ENCODE results near the gene RXFP4.

Gene RXFP4

GRCh38 chr1:155961937-155962336 lies 20.5 kb downstream of the RXFP4 start:
- TF ChIP-seq ZNF274 (IDR thresholded peaks at IDR 0.05; ENCODE audit: low read depth, low read length), result no peak
- TF ChIP-seq SUZ12 (IDR thresholded peaks at IDR 0.05; ENCODE audit: extremely low read depth, insufficient read depth, insufficient read length), result no peak
- no peak for TF ChIP-seq YY1 (IDR thresholded peaks at IDR 0.05; ENCODE audit: insufficient read depth, insufficient read length)
- no peak overlapping the region for H3K4me3 ChIP-seq (ENCODE audit: insufficient read length, low read depth)
- no peaks in the 10 kb centered on the region for H3K27me3 ChIP-seq (ENCODE audit: insufficient read depth, insufficient read length)
- H3K9me3 ChIP-seq (ENCODE audit: insufficient read depth, low read length), result no peaks in the 10 kb centered on the region
- DNase-seq (ENCODE audit: low read depth, low spot score), result no peak
- H3K36me3 ChIP-seq (ENCODE audit: insufficient read depth, insufficient read length, low read length), result peaks cover 90% of the 10 kb centered on the region
- H3K4me1 ChIP-seq (ENCODE audit: insufficient read depth, insufficient read length), result peaks cover 16% of the 10 kb centered on the region
- no peak overlapping the region for H3K9ac ChIP-seq (ENCODE audit: insufficient read length, low read depth)

GRCh38 chr1:155962599-155963211 lies 21.3 kb downstream of the RXFP4 start:
- peaks cover 90% of the 10 kb centered on the region for H3K36me3 ChIP-seq (ENCODE audit: insufficient read depth, insufficient read length, low read length)
- no peaks in the 10 kb centered on the region for H3K27me3 ChIP-seq (ENCODE audit: insufficient read depth, insufficient read length)
- H3K4me1 ChIP-seq (ENCODE audit: insufficient read depth, insufficient read length), result peaks cover 20% of the 10 kb centered on the region
- DNase-seq (ENCODE audit: low read depth, low spot score), result no peak
- no peaks in the 10 kb centered on the region for H3K9me3 ChIP-seq (ENCODE audit: insufficient read depth, low read length)
- H3K9ac ChIP-seq (ENCODE audit: insufficient read length, low read depth), result no peak overlapping the region
- no peak overlapping the region for H3K4me3 ChIP-seq (ENCODE audit: insufficient read length, low read depth)
- no peak for TF ChIP-seq ZNF274 (IDR thresholded peaks at IDR 0.05; ENCODE audit: low read depth, low read length)
- no peak for TF ChIP-seq SUZ12 (IDR thresholded peaks at IDR 0.05; ENCODE audit: extremely low read depth, insufficient read depth, insufficient read length)
- TF ChIP-seq YY1 (IDR thresholded peaks at IDR 0.05; ENCODE audit: insufficient read depth, insufficient read length), result no peak

- H3K36me3 ChIP-seq (ENCODE audit: insufficient read depth, insufficient read length, low read length), result peaks cover 91% of the 10 kb centered on the region
- peaks cover 30% of the 10 kb centered on the region for H3K4me1 ChIP-seq (ENCODE audit: insufficient read depth, insufficient read length)
Observed at GRCh38 chr1:155964193-155964592, 22.8 kb downstream of the RXFP4 start.

GRCh38 chr1:155966135-155966534 lies 24.7 kb downstream of the RXFP4 start:
- Histone ChIP-seq H3K4me3 (ENCODE audit: insufficient read length, low read depth) (no peak overlapping the region), H3K9me3 (ENCODE audit: insufficient read depth, low read length) (no peaks in the 10 kb centered on the region), H3K36me3 (ENCODE audit: insufficient read depth, insufficient read length, low read length) (peaks cover 84% of the 10 kb centered on the region), H3K4me1 (ENCODE audit: insufficient read depth, insufficient read length) (peaks cover 48% of the 10 kb centered on the region), H3K9ac (ENCODE audit: insufficient read length, low read depth) (no peak overlapping the region), H3K27me3 (ENCODE audit: insufficient read depth, insufficient read length) (no peaks in the 10 kb centered on the region)
- DNase-seq (ENCODE audit: low read depth, low spot score), result no peak
- TF ChIP-seq SUZ12 (IDR thresholded peaks at IDR 0.05; ENCODE audit: extremely low read depth, insufficient read depth, insufficient read length), result no peak
- TF ChIP-seq YY1 (IDR thresholded peaks at IDR 0.05; ENCODE audit: insufficient read depth, insufficient read length), result no peak
- TF ChIP-seq ZNF274 (IDR thresholded peaks at IDR 0.05; ENCODE audit: low read depth, low read length), result no peak

More at GRCh38 chr1:155964193-155964592, 22.8 kb downstream of the RXFP4 start:
- TF ChIP-seq ZNF274 (IDR thresholded peaks at IDR 0.05; ENCODE audit: low read depth, low read length) (no peak), YY1 (IDR thresholded peaks at IDR 0.05; ENCODE audit: insufficient read depth, insufficient read length) (no peak)
- no peak for DNase-seq (ENCODE audit: low read depth, low spot score)
- Histone ChIP-seq H3K9me3 (ENCODE audit: insufficient read depth, low read length) (no peaks in the 10 kb centered on the region), H3K9ac (ENCODE audit: insufficient read length, low read depth) (no peak overlapping the region), H3K4me3 (ENCODE audit: insufficient read length, low read depth) (no peak overlapping the region), H3K27me3 (ENCODE audit: insufficient read depth, insufficient read length) (no peaks in the 10 kb centered on the region)

GRCh38 chr1:155966750-155967149 lies 25.3 kb downstream of the RXFP4 start:
- Histone ChIP-seq H3K9me3 (ENCODE audit: insufficient read depth, low read length) (no peaks in the 10 kb centered on the region), H3K36me3 (ENCODE audit: insufficient read depth, insufficient read length, low read length) (peaks cover 80% of the 10 kb centered on the region), H3K4me3 (ENCODE audit: insufficient read length, low read depth) (no peak overlapping the region), H3K4me1 (ENCODE audit: insufficient read depth, insufficient read length) (peaks cover 45% of the 10 kb centered on the region), H3K9ac (ENCODE audit: insufficient read length, low read depth) (no peak overlapping the region), H3K27me3 (ENCODE audit: insufficient read depth, insufficient read length) (no peaks in the 10 kb centered on the region)
- no peak for DNase-seq (ENCODE audit: low read depth, low spot score)
- TF ChIP-seq ZNF274 (IDR thresholded peaks at IDR 0.05; ENCODE audit: low read depth, low read length), result no peak
- TF ChIP-seq YY1 (IDR thresholded peaks at IDR 0.05; ENCODE audit: insufficient read depth, insufficient read length), result no peak
- TF ChIP-seq SUZ12 (IDR thresholded peaks at IDR 0.05; ENCODE audit: extremely low read depth, insufficient read depth, insufficient read length), result no peak

- no peak overlapping the region for H3K4me3 ChIP-seq (ENCODE audit: insufficient read length, low read depth)
- no peak for TF ChIP-seq SUZ12 (IDR thresholded peaks at IDR 0.05; ENCODE audit: extremely low read depth, insufficient read depth, insufficient read length)
- no peak for TF ChIP-seq YY1 (IDR thresholded peaks at IDR 0.05; ENCODE audit: insufficient read depth, insufficient read length)
- TF ChIP-seq ZNF274 (IDR thresholded peaks at IDR 0.05; ENCODE audit: low read depth, low read length), result no peak
- H3K9me3 ChIP-seq (ENCODE audit: insufficient read depth, low read length), result no peaks in the 10 kb centered on the region
- peaks cover 79% of the 10 kb centered on the region for H3K36me3 ChIP-seq (ENCODE audit: insufficient read depth, insufficient read length, low read length)
- H3K4me1 ChIP-seq (ENCODE audit: insufficient read depth, insufficient read length), result peaks cover 43% of the 10 kb centered on the region
- H3K9ac ChIP-seq (ENCODE audit: insufficient read length, low read depth), result peak overlapping the region; percentile 37
- no peaks in the 10 kb centered on the region for H3K27me3 ChIP-seq (ENCODE audit: insufficient read depth, insufficient read length)
- DNase-seq (ENCODE audit: low read depth, low spot score), result no peak
Observed at GRCh38 chr1:155967341-155968050, 26.1 kb downstream of the RXFP4 start.

- Histone ChIP-seq H3K36me3 (ENCODE audit: insufficient read depth, insufficient read length, low read length) (peaks cover 79% of the 10 kb centered on the region), H3K27me3 (ENCODE audit: insufficient read depth, insufficient read length) (no peaks in the 10 kb centered on the region), H3K4me3 (ENCODE audit: insufficient read length, low read depth) (no peak overlapping the region), H3K9ac (ENCODE audit: insufficient read length, low read depth) (peak overlapping the region; percentile 37), H3K4me1 (ENCODE audit: insufficient read depth, insufficient read length) (peaks cover 38% of the 10 kb centered on the region), H3K9me3 (ENCODE audit: insufficient read depth, low read length) (no peaks in the 10 kb centered on the region)
- no peak for DNase-seq (ENCODE audit: low read depth, low spot score)
- TF ChIP-seq SUZ12 (IDR thresholded peaks at IDR 0.05; ENCODE audit: extremely low read depth, insufficient read depth, insufficient read length), result no peak
- TF ChIP-seq YY1 (IDR thresholded peaks at IDR 0.05; ENCODE audit: insufficient read depth, insufficient read length), result no peak
- no peak for TF ChIP-seq ZNF274 (IDR thresholded peaks at IDR 0.05; ENCODE audit: low read depth, low read length)
Observed at GRCh38 chr1:155968051-155968400, 26.6 kb downstream of the RXFP4 start.

Data from NT2/D1 (cell line).